Gastrocnemius medialis (tissue), 4 donors: ENCODE measurements around the gene USP46.

Experiments used
- POLR2A ChIP-seq, 2 donors: fragments of 450-650 bp; IDR thresholded peaks; one replicate each; pipeline ENCODE4 v1.6.1; 2017; ENCODE audit warnings: antibody characterized with exemption in 2 of 2, mild to moderate bottlenecking in 2 of 2, moderate library complexity in 2 of 2
- TF ChIP-seq, protein P1 (sequence below), 5 experiments: fragments of 450-650 bp in 3 of 5; fragments of 200-600 bp in 2 of 5; sonication (generic) in 2 of 5; IDR thresholded peaks in 4 of 5; conservative IDR thresholded peaks in 1 of 5; 1 replicate in 4 of 5; 2 replicates in 1 of 5; pipeline ENCODE4 v1.5.1; 2016 to 2019; ENCODE audit warnings: antibody characterized with exemption in 5 of 5, mild to moderate bottlenecking in 3 of 5, moderate library complexity in 3 of 5

DNA sequence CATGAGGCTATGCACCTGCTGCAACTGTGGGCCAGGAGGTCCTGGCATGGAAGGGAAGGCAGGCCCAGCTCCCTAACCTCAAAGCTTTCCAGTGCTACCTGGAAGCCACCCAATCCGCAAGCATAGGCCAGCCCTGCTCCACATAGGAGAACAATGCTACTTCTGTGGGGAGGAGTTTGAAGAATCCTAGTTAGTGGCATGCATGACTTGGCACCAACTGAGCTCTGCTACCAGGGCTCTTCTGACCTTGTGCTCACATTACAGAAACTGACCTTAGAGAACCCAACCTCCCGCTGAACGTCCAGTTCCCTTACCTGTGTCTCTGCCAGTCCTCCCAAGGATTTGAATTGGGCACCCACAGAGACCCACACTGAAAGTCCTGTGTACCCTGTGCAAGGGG, 58.8 kb downstream of the USP46 start:
- TF ChIP-seq, protein P1, sequence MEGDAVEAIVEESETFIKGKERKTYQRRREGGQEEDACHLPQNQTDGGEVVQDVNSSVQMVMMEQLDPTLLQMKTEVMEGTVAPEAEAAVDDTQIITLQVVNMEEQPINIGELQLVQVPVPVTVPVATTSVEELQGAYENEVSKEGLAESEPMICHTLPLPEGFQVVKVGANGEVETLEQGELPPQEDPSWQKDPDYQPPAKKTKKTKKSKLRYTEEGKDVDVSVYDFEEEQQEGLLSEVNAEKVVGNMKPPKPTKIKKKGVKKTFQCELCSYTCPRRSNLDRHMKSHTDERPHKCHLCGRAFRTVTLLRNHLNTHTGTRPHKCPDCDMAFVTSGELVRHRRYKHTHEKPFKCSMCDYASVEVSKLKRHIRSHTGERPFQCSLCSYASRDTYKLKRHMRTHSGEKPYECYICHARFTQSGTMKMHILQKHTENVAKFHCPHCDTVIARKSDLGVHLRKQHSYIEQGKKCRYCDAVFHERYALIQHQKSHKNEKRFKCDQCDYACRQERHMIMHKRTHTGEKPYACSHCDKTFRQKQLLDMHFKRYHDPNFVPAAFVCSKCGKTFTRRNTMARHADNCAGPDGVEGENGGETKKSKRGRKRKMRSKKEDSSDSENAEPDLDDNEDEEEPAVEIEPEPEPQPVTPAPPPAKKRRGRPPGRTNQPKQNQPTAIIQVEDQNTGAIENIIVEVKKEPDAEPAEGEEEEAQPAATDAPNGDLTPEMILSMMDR (IDR thresholded peaks at IDR 0.05 in 4 of 5, conservative IDR thresholded peaks at IDR 0.05 in 1 of 5), result no peak
- no peak for TF ChIP-seq POLR2A (IDR thresholded peaks at IDR 0.05)
